ENCODE results near the gene PCDHB12.
"Not testable (repeated sequence)": the region's sequence is repeated elsewhere in the genome, so short reads cannot be mapped to it uniquely, and the experiment has no call there.

Gene PCDHB12

DNA sequence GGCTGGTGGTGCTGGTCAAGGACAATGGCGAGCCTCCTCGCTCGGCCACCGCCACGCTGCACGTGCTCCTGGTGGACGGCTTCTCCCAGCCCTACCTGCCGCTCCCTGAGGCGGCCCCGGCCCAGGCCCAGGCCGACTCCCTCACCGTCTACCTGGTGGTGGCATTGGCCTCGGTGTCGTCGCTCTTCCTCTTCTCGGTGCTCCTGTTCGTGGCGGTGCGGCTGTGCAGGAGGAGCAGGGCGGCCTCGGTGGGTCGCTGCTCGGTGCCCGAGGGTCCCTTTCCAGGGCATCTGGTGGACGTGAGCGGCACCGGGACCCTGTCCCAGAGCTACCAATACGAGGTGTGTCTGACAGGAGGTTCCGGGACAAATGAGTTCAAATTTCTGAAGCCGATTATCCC, 16.9 kb downstream of the PCDHB12 start:
- not testable (repeated sequence) for H3F3A ChIP-seq (ENCODE audit: insufficient read depth, low read length); H4K20me1 ChIP-seq (ENCODE audit: insufficient read depth, low read length); H3K4me3 ChIP-seq (ENCODE audit: low read length); H3K4me1 ChIP-seq (ENCODE audit: low read length); H3K9me2 ChIP-seq (replicated peaks; ENCODE audit: insufficient read depth, low read length); DNase-seq; H3K9ac ChIP-seq (ENCODE audit: low read length); H3K79me2 ChIP-seq (ENCODE audit: low read length); H3K4me2 ChIP-seq (ENCODE audit: low read depth, low read length); H3K36me3 ChIP-seq (replicated peaks; ENCODE audit: insufficient read depth, low read length); H2AFZ ChIP-seq (ENCODE audit: low read length); H3K27ac ChIP-seq (ENCODE audit: low read length); H3K27me3 ChIP-seq (replicated peaks; ENCODE audit: insufficient read depth, low read length); H3K9me3 ChIP-seq (replicated peaks; ENCODE audit: insufficient read depth, low read length)

GRCh38 chr5:141234109-141234667, 25.7 kb downstream of the PCDHB12 start:
- no peak overlapping the region for H3K9ac ChIP-seq (ENCODE audit: low read length)

GRCh38 chr5:141235922-141236321, 27.4 kb downstream of the PCDHB12 start:
- not testable (repeated sequence) for H3K4me1 ChIP-seq (ENCODE audit: low read length); H3K9me2 ChIP-seq (replicated peaks; ENCODE audit: insufficient read depth, low read length); H3K9ac ChIP-seq (ENCODE audit: low read length); H3K4me2 ChIP-seq (ENCODE audit: low read depth, low read length); H3F3A ChIP-seq (ENCODE audit: insufficient read depth, low read length); H3K79me2 ChIP-seq (ENCODE audit: low read length); DNase-seq; H4K20me1 ChIP-seq (ENCODE audit: insufficient read depth, low read length); H3K27ac ChIP-seq (ENCODE audit: low read length); H3K9me3 ChIP-seq (replicated peaks; ENCODE audit: insufficient read depth, low read length); H3K36me3 ChIP-seq (replicated peaks; ENCODE audit: insufficient read depth, low read length); H3K27me3 ChIP-seq (replicated peaks; ENCODE audit: insufficient read depth, low read length); H2AFZ ChIP-seq (ENCODE audit: low read length); H3K4me3 ChIP-seq (ENCODE audit: low read length)

More at GRCh38 chr5:141234109-141234667, 25.7 kb downstream of the PCDHB12 start:
- H4K20me1 ChIP-seq (ENCODE audit: insufficient read depth, low read length) = no peaks in the 10 kb centered on the region
- no peaks in the 10 kb centered on the region for H3K4me1 ChIP-seq (ENCODE audit: low read length)
- no peak overlapping the region for H3K4me3 ChIP-seq (ENCODE audit: low read length)
- H3K36me3 ChIP-seq (replicated peaks; ENCODE audit: insufficient read depth, low read length) = no peaks in the 10 kb centered on the region
- no peak overlapping the region for H2AFZ ChIP-seq (ENCODE audit: low read length)
- DNase-seq = no peak
- H3K79me2 ChIP-seq (ENCODE audit: low read length) = no peaks in the 10 kb centered on the region
- no peaks in the 10 kb centered on the region for H3F3A ChIP-seq (ENCODE audit: insufficient read depth, low read length)
- H3K9me3 ChIP-seq (replicated peaks; ENCODE audit: insufficient read depth, low read length) = 0 out of 2 replicates have a peak, but pooled peaks cover 3% of the 10 kb centered on the region
- no peaks in the 10 kb centered on the region for H3K27me3 ChIP-seq (replicated peaks; ENCODE audit: insufficient read depth, low read length)
- H3K4me2 ChIP-seq (ENCODE audit: low read depth, low read length) = no peak overlapping the region
- H3K9me2 ChIP-seq (replicated peaks; ENCODE audit: insufficient read depth, low read length) = no peaks in the 10 kb centered on the region
- H3K27ac ChIP-seq (ENCODE audit: low read length) = no peak overlapping the region
- TF ChIP-seq CTCF (IDR thresholded peaks at IDR 0.05; ENCODE audit: low read length) = peak; percentile 31
- TF ChIP-seq EZH2 (optimal IDR thresholded peaks at IDR 0.05; ENCODE audit: low read depth, low read length) = no peak
- no peak for TF ChIP-seq EZH2phosphoT487 (IDR thresholded peaks at IDR 0.05; ENCODE audit: low read length)

DNA sequence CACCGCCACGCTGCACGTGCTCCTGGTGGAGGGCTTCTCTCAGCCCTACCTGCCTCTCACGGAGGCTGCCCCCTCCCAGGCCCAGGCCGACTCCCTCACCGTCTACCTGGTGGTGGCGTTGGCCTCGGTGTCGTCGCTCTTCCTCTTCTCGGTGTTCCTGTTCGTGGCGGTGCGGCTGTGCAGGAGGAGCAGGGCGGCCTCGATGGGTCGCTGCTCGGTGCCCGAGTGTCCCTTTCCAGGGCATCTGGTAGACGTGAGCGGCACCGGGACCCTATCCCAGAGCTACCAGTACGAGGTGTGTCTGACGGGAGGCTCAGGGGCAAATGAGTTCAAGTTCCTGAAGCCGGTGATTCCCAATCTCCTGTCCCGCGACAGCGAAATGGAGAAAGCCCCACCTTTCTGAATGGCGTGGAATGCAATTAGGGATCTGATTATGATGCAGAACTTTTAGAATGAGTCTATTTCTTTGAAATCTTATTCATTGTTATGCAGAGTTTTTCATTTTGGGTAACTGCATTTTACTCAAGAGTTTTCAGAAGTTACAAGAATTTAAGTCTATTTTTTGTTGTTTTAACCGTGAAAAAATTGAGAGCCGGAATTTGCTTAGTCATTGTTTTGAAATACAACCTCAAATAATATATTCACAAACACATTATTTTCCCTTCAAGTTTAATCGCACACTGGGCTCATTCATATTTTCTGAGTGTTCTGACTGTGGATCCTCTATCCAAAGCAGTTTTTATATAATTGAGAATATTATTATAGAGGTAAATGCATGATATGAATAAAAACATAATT, 28.2 kb downstream of the PCDHB12 start:
- 0 out of 2 replicates have a peak, but pooled peaks cover 3% of the 10 kb centered on the region for H3K9me3 ChIP-seq (replicated peaks; ENCODE audit: insufficient read depth, low read length)
- no peaks in the 10 kb centered on the region for H3K4me1 ChIP-seq (ENCODE audit: low read length)
- DNase-seq = no peak
- no peaks in the 10 kb centered on the region for H3K79me2 ChIP-seq (ENCODE audit: low read length)
- no peak overlapping the region for H3K27ac ChIP-seq (ENCODE audit: low read length)
- no peaks in the 10 kb centered on the region for H3K36me3 ChIP-seq (replicated peaks; ENCODE audit: insufficient read depth, low read length)
- H2AFZ ChIP-seq (ENCODE audit: low read length) = no peak overlapping the region
- H3F3A ChIP-seq (ENCODE audit: insufficient read depth, low read length) = no peaks in the 10 kb centered on the region
- H4K20me1 ChIP-seq (ENCODE audit: insufficient read depth, low read length) = no peaks in the 10 kb centered on the region
- H3K9ac ChIP-seq (ENCODE audit: low read length) = no peak overlapping the region
- H3K9me2 ChIP-seq (replicated peaks; ENCODE audit: insufficient read depth, low read length) = no peaks in the 10 kb centered on the region
- H3K4me2 ChIP-seq (ENCODE audit: low read depth, low read length) = no peak overlapping the region
- H3K27me3 ChIP-seq (replicated peaks; ENCODE audit: insufficient read depth, low read length) = no peaks in the 10 kb centered on the region
- H3K4me3 ChIP-seq (ENCODE audit: low read length) = no peak overlapping the region
- TF ChIP-seq EZH2phosphoT487 (IDR thresholded peaks at IDR 0.05; ENCODE audit: low read length) (no peak), CTCF (IDR thresholded peaks at IDR 0.05; ENCODE audit: low read length) (no peak), EZH2 (optimal IDR thresholded peaks at IDR 0.05; ENCODE audit: low read depth, low read length) (no peak)

Data from MM.1S (cell line).